ENCODE results near the gene APMAP.
"Not testable (repeated sequence)": the region's sequence is repeated elsewhere in the genome, so short reads cannot be mapped to it uniquely, and the experiment has no call there.

Gene APMAP

DNA sequence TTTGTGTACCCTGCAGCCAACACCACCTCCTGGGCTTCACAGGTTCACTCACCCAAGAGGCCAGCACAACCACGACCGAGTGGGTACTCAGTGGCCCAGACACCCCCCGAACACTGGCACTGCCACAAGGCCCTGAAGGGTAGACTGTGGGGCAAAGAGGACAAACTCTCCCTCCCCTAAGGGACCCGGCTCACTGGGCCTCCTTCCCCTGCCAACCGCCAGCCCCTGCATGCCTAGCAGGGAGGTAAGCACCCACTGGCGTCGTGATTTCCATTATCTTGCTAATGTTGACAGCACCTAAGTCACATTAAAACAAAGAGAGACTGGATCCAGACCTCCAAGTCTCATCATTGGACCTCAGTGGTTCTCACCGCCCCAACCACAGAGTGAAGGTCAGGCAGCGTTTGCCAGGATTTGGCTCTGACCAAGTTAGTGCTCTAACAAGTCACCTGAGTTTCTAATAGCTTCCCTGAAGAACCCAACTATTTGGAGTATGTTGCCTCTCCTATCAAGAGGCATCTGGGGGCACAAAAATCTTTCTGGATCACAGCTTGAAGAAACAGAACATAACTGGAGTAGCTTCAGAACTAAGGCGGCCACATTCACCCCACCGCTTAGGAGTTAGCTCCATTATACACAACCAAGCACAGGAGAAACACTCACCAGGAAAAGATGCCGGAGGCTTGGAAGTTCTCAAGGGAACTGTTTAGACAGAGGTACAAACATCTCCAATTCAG, 14.0 kb upstream of the APMAP start:
- DNase-seq (ENCODE audit: low spot score), result peak; percentile 50

DNA sequence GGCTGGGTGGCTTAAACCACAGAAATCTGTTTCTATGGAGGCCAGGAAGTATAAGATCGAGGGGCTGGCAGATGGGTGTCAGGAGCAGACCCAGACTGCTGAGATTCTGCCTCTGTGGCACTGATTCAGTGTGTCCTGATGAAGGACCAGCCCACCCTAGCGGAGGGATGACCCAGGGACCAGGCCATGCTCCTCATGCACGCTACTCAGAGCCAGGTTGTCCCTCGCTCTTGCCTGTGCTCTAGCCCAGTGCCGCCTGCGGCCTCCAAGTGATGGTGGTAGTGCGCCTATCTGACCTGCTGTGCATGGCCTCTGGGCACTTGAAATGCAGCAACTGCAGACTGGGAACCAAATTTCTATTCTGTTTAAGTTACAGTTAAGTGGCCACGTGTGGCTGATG, 13.1 kb upstream of the APMAP start:
- DNase-seq (ENCODE audit: low spot score), result peak; percentile 37

- peak; percentile 54 for DNase-seq (ENCODE audit: low spot score)
Measured at GRCh38 chr20:25005220-25005619, 12.7 kb upstream of the APMAP start.

GRCh38 chr20:25003002-25003401, 10.5 kb upstream of the APMAP start:
- no peak for DNase-seq (ENCODE audit: low spot score)

GRCh38 chr20:25001323-25001722, 8.8 kb upstream of the APMAP start:
- DNase-seq (ENCODE audit: low spot score), result not testable (repeated sequence)

DNA sequence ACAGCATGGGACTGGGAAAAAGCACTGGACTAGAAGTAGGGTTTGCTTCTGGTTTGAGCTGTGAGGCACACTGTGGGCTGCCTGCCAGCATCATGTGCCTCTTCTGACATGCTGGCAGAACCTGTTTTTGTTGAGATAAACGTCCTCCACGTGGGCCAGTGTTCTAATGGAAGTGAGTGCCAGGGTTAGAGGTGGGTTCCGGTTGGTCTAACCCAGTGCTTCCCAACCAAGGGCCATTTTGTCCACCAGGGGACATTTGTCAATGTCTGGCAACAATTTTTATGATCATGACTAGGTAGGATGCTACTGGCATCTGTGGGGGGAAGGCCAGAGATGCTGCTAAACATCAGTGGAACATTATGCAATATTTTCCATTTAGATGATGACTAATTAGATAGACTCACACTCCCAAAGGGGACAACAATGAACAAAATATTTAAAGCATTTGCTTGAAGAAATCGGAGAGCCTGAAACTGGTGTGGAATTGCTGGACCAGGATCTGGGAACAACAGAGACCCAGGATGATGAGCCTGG, 7.8 kb upstream of the APMAP start:
- DNase-seq (ENCODE audit: low spot score), result peak; percentile 44

DNA sequence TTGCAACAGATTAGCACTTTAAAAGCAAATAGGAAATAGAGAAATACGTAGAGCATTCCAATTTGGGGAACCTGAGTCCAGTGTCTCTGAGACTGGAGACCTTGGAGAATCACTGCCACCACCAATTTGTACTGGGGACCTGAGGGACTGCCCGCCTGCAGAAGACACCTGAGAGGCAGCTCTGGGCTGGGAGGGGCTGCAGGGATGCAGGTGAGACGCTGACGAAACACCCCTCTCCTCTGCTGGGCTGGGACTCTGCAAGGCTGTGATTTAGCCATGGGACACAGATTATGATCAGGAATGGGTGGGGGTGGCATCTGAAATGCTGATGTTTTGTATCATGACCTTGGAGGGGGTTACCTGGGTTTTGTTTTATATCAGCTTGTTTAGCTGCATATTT, 7.0 kb upstream of the APMAP start:
- no peak for DNase-seq (ENCODE audit: low spot score)

DNA sequence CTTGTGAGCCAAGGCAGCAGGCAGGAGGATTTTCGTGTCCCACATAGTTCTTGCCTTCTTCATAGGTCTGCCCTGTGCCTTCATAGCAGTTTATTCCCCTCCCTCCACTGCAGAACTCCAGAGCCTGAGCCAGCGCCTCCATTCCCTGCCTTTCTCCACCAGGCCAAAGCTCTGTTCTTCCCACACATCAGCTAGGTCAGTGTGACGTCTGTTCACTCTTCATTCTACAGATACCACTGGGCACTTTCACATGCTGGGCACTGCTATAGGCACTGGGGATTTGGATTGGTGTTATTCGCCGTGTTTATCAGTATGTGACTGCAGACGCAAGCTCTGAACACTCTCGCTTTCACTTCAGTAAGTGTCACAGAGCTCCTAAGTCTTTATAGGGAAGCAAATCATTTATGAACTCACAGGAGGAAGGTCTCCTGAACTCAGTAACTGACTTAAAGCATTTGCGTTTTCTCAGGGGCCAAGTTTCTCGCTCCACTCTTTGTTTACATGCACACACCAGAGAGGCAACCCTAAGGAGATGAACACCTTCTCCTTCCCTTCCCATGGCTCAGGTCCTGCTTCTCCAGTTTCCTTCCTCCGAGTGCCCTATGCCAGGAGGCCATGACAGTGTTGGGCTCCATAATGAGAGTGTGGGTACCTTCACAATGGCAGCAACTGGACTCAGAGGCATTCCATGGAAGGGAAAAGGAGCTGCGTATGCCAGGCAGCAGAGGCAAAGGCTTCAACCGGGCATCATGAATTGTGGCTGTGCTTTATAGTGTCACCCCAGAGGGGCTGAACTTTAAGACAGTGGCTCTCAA, 6.3 kb upstream of the APMAP start:
- no peak for DNase-seq (ENCODE audit: low spot score)

DNA sequence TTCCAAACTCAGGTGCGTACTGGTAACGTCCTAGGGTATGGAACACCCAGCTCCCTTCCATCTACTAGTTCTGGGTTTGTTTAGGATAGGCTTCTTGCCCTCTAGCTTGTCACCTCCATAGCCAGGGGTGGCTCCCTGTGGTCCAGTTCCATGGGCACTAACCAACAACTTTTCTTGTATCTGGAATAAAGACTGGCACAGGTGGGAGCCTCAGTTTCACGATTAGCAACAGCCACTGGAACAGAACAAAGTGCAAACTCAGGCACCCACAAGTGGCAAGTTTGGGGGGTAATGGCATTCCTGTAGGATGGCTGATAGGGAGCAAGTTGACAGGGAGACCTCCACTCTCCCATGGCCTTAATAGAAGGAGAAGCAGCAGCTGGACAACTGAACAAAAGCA, 5.6 kb upstream of the APMAP start:
- DNase-seq (ENCODE audit: low spot score), result no peak

DNA sequence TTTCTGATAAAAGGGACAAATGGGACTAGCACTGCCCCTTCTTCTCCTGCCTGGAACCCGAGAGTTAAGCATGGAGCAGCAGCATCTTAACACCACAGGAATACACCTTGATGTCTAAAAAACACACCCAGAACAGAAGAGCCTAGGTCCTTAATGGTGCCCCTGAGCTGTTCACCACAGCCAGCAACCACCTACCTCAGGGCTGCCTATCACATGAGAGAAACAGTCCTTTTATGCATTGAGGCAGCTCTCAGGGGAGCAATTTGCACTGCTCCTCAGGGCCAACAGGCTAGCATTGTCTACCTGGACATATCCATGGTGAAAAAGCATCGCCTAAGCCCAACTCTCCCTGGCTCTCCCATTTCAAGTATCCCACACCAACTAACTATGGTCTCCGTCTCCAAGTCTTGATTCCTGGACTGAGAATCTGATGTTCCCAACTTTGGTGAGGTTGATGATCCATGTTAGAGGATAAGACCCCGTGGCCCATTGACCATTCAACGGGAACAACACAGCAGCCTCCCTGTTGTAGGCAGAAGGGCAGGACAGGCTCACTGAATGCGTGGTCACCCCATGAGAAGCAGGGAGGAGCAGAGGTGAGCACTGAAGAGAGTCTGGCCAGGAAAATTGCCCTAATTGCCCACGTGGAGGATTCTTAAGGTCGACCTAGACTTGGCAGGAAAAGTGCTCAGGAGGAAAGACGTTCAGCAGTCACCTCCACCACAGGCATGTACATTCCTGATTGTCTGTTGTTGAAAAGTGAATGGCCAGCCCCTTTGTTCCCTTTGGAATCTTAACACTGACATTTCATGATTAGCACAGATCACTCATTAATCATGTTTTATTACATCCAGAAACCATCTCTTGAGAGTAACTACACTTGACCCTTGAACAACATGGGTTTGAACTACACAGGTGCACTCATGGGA, 4.2 kb upstream of the APMAP start:
- DNase-seq (ENCODE audit: low spot score), result peak; percentile 30

GRCh38 chr20:24995741-24996448, 3.3 kb upstream of the APMAP start:
- DNase-seq (ENCODE audit: low spot score), result peak; percentile 37

GRCh38 chr20:24994470-24995368, 2.2 kb upstream of the APMAP start:
- DNase-seq (ENCODE audit: low spot score), result peak; percentile 88

DNA sequence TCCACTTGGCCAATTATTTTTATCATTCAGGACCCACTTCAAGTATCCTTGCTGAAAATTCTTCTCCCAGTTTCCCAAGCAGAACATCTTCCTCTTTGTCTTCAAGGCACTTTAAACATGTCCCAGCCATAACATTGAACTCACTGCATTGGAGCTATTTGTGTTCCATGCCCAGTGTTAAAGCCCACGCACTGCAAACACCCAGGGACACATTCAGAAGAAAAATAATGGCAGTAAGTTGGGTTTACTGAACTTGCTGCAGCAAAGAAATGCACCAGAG, 1.6 kb upstream of the APMAP start:
- no peak for DNase-seq (ENCODE audit: low spot score)

DNA sequence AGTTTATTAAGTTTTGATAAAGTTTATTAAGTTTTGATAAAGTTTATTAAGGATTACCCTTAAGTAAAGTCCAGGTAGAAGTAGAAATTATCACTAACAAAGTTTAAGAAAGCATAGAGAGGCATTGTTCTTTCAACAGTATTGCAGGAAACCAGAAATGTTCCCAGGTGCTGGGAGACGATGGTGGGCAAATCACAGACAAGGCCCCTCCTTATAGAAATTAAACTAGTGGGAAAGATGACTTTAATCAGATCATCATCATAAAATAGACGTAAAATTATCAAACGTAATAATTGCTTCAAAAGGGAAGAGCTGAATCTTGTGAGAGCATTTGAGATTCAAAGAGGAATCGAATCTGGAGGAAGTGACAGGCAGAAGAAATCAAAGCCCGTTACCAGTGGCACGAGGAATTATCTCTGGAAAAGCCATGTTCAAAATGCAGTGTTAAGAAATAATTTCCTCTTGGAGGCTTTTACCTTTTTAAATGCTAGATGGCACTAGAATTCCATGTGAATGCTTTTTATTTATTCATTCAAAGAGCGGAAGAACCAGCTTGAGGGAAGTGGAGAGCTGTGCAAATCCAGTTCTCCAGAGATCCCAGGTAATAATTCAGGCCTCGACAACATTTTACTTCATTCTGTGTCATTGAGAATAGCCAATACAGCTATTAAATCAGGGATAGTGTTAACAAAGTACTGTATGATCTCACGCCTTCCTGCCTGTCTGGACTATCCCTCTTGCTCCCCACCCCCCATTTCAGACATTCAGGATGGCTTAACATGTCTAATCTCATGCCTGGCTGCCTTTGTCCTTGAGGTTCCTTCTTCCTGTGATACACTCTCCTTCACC, 1.0 kb upstream of the APMAP start:
- no peak for DNase-seq (ENCODE audit: low spot score)

- no peak for DNase-seq (ENCODE audit: low spot score)
Measured at GRCh38 chr20:24991897-24992486, 559 bp downstream of the APMAP start.

GRCh38 chr20:24990810-24991252, 1.7 kb downstream of the APMAP start:
- no peak for DNase-seq (ENCODE audit: low spot score)

DNA sequence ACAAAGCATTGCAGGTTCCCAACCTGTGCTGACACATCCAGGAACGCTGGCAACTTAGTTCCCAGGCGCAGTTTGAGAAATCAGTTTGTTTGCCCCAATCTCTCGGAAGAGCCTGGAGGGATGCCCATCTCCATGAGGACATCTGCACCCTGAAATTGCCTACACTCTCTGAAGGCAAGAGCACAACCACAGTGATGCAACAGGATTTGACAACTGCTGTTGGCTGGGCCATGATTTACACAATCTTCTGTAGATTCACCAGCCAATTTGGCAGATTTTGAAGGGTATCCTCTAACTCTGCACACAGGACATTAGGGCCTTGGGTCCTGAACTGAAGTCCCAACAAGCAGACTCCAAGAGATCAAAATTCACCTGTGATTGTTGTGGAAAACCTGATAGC, 3.4 kb downstream of the APMAP start:
- no peak for DNase-seq (ENCODE audit: low spot score)

DNA sequence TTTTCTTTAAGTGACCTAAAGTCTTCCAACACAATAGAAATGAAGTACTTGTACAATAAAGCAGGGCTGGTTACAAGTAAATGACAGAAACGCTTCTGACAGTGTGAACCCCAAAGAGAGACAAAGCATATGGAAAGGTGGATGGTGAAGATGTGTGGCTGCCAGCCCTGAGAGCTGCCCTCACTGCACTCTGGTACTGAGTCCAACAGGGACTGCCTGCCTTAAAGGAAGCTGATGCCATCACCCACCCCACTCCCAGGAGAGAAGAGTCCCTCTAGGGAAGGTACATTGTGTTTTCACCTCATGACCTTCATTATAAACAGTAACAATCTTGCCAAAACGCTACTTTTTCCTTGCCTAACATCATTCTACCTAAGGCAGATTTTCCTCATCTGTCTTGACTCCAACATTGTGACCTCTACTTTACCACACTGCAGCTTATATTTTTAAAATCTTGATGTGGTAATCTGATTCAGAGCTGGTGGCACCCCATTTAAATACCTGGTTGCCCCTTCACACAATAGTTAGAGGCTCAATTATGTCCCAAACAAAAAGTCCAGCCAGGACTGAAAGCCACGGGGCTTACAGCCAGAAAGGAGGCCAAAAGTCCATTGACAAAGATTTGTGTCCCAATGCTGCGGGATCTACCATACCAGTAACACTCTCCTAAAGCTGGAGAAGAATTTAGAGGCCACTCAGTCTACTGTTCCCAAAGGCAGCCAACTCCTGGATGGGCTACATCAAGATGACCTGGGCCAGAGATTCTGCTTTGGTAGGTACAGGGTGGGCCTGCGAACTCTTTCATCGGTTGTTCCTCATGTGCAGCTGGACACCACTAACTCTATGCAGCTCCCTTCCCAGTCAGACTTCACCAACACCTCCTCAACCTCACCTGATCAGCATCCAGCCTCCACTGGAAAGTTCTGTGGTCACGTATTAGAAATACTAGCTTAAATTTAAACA, 4.4 kb downstream of the APMAP start:
- DNase-seq (ENCODE audit: low spot score), result peak; percentile 47
